Activated naive CD8-positive, alpha-beta T cell treated with anti-CD3 and anti-CD28 coated beads for 36 hours (primary cell): Measurements from ENCODE around the gene DCAF15. TPM values are rescaled to one million over a fixed set of nuclear protein-coding genes. Genes with fewer than 3 reads are reported as not detected.

Source experiments
- DNase-seq: peaks from one replicate; pipeline ENCODE4 v3.0.0; 2021
- H3K27ac Mint-ChIP-seq: one replicate; pipeline ENCODE4 v1.8.0; 2022; ENCODE audit warnings: mild to moderate bottlenecking, moderate library complexity, mixed read lengths
- H3K27me3 Mint-ChIP-seq: one replicate; pipeline ENCODE4 v1.8.0; 2022; ENCODE audit warnings: mild to moderate bottlenecking, mixed read lengths
- H3K36me3 Mint-ChIP-seq: one replicate; pipeline ENCODE4 v1.8.0; 2021; ENCODE audit warnings: mild to moderate bottlenecking, mixed read lengths
- H3K4me1 Mint-ChIP-seq: one replicate; pipeline ENCODE4 v1.8.0; 2021; ENCODE audit warnings: mixed read lengths
- H3K4me3 Mint-ChIP-seq: one replicate; pipeline ENCODE4 v1.8.0; 2022; ENCODE audit warnings: mild to moderate bottlenecking, moderate library complexity, mixed read lengths
- H3K9me3 Mint-ChIP-seq: one replicate; pipeline ENCODE4 v1.8.0; 2022; ENCODE audit warnings: mixed read lengths
- total RNA-seq, 2 experiments: library from RNA; stranded (reverse); gene quantifications; one replicate each; pipeline ENCODE4 v1.2.3, GENCODE V29; 2021

The DCAF15 gene
- total RNA-seq, 2 experiments from 2014 or later: 54.3 to 54.6 TPM

DNA sequence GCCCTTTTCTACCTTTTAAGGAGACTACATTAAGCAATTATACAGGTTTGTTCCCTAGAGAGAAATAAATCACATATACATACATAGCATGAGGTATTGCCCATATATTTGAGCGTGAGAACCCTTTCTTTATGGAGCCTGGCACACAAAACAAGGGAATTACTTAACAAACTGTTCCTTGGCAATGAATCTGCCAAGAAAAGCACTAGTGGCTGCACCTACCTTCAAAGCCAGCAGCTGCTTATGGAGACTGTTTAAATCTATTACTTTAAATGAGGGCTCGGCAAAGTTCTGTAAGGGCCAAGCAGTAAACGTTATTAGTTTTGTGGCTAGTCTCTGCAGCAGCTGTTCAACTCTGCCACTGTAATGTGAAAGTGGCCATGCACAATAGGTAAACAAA lies 46.8 kb downstream of the DCAF15 start:
- Mint-ChIP-seq H3K4me1 (peaks cover 32% of the 10 kb centered on the region), H3K4me3 (no peak overlapping the region), H3K27me3 (no peaks in the 10 kb centered on the region), H3K36me3 (peaks cover 33% of the 10 kb centered on the region), H3K27ac (no peak overlapping the region), H3K9me3 (peaks cover 13% of the 10 kb centered on the region)
- no peak for DNase-seq

DNA sequence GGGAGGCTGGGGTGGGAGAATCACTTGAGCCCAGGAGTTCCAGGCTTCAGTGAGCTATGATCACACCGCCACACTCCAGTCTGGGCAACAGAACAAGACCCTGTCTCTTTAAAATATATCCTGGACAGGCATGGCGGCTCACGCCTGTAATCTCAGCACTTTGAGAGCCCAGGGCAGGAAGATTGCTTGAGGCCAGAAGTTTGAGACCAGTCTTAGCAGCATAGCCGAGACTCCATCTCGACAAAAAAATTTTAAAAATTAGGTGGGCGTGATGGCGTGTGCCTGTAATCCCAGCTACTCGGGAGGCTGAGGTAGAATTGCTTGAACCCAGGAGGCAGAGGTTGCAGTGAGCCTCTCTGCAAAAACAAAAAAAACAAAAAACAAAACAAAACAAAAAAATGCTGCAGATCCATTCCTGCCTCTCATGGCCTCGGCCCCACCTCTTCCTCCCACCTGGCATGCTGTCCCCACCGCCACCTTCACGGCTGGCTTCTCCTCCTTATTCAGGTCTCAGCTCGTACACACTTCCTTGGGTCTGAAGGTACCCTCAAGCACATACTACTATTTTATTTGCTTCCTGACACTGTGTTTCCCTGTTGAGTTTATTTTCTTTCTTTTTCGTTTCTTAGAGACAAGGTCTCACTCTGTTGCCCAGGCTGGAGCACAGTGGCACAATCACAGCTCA lies 48.5 kb downstream of the DCAF15 start:
- peaks cover 33% of the 10 kb centered on the region for H3K36me3 Mint-ChIP-seq
- peak overlapping the region; percentile 98 for H3K27ac Mint-ChIP-seq
- peaks cover 13% of the 10 kb centered on the region for H3K9me3 Mint-ChIP-seq
- H3K4me3 Mint-ChIP-seq: peak overlapping the region; percentile 37
- peaks cover 45% of the 10 kb centered on the region for H3K4me1 Mint-ChIP-seq
- no peak for DNase-seq
- no peaks in the 10 kb centered on the region for H3K27me3 Mint-ChIP-seq

DNA sequence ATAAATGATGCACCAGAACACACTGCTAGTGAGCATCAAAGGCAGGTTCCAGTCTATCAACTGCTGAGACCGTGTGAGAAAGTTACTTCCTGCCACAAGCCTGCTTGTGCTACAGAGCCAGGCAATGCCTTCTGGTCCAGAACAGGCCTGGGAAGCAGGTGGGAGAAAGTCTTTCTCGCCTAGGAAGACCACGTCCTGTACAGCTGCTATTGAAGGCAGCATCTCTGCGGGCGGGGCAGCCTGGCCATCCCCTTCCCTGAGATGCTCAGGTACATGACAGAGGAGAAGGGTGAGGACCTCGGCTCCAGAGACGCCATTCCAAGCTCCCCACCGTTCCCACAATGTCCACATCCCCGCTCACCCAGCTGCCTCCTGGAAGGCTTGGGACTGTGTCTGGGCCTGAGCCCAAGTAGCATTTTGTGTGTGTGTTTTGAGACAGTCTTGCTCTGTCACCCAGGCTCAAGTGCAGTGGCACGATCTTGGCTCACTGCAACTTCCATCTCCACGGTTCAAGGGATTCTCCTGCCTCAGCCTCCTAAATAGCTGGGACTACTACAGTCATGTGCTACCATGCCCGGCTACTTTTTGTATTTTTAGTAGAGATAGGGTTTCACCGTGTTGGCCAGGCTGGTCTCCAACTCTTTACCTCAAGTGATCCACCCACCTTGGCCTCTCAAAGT lies 50.4 kb downstream of the DCAF15 start:
- Mint-ChIP-seq H3K36me3 (peaks cover 32% of the 10 kb centered on the region), H3K9me3 (peaks cover 13% of the 10 kb centered on the region), H3K4me1 (peaks cover 48% of the 10 kb centered on the region), H3K4me3 (peak overlapping the region; percentile 70), H3K27me3 (no peaks in the 10 kb centered on the region), H3K27ac (peak overlapping the region; percentile 98)
- DNase-seq: no peak

DNA sequence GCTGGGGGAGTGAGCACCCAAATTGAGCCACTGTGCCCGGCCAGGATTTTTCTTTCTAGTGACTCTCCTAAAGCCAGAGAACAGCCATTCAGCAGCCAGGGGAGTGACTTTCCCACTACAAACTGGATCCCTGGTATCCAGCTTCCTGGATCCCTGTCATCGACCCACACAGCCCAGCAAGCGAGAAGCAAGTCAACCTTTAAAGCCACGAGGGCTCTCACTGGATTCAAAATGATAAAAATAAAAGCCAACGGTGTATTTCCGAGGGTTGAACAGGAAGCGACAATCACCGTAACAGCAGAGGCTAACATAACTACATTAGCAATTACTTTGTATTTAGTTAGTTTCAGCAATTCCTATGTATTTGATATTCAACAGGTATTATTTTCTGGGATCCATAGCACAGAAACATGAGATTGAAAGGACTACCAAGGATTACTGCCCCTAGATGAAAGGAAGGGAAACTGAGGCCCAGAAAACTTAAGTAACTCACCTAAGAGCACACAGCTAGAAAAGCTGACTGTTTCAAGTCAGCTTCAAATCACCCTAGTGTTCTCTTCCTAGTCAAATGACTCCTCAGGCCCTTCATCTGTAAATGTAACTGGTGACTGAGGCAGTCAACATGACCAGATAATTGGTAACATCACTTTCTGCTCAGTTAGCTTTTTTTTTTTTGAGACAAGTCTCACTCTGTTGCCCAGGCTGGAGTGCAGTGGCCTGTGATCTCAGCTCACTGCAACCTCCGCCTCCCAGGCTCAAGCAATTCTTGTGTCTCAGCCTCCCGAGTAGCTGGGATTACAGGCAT lies 51.1 kb downstream of the DCAF15 start:
- Mint-ChIP-seq H3K4me3 (peak overlapping the region; percentile 70), H3K36me3 (peaks cover 25% of the 10 kb centered on the region), H3K9me3 (peaks cover 8% of the 10 kb centered on the region), H3K27me3 (no peaks in the 10 kb centered on the region), H3K27ac (peak overlapping the region; percentile 98), H3K4me1 (peaks cover 48% of the 10 kb centered on the region)
- no peak for DNase-seq

DNA sequence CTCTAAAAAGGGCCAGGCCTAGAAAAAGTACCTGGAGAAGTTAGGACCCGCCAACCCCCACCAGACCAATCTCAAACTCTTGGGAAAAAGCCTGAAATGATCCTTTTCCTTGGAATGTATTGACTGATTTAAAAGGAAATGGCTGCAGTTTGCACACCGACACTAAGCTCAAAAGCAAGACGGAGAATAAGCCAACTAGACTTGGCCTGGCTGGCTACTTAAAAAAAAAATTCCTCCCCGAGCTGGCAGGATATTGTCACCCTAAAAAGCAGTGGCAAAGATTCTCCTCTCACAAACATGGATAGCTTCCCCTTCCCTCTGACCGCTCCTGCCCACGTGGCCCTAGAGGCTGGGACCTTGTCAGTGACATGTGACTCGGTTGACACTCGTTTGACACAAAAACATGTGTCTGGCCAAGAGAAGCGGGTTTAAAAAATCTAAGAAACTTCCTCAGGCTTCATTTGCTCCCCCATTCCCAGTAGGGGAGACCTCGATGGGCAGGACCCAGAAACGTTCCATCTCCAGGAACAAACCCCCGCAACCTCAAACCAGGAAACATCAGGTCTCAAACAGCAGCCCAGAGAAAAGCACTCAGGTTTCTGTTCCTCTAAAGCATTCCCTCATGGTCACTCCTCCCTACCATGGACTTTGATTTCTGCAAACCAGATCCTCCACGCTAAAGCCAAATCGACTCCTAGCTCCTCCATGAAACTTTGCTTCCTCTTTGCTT lies 52.5 kb downstream of the DCAF15 start:
- H3K4me3 Mint-ChIP-seq: peak overlapping the region; percentile 85
- peak overlapping the region; percentile 90 for H3K27ac Mint-ChIP-seq
- H3K27me3 Mint-ChIP-seq: no peaks in the 10 kb centered on the region
- peaks cover 48% of the 10 kb centered on the region for H3K4me1 Mint-ChIP-seq
- no peak for DNase-seq
- peaks cover 3% of the 10 kb centered on the region for H3K9me3 Mint-ChIP-seq
- peaks cover 12% of the 10 kb centered on the region for H3K36me3 Mint-ChIP-seq

DNA sequence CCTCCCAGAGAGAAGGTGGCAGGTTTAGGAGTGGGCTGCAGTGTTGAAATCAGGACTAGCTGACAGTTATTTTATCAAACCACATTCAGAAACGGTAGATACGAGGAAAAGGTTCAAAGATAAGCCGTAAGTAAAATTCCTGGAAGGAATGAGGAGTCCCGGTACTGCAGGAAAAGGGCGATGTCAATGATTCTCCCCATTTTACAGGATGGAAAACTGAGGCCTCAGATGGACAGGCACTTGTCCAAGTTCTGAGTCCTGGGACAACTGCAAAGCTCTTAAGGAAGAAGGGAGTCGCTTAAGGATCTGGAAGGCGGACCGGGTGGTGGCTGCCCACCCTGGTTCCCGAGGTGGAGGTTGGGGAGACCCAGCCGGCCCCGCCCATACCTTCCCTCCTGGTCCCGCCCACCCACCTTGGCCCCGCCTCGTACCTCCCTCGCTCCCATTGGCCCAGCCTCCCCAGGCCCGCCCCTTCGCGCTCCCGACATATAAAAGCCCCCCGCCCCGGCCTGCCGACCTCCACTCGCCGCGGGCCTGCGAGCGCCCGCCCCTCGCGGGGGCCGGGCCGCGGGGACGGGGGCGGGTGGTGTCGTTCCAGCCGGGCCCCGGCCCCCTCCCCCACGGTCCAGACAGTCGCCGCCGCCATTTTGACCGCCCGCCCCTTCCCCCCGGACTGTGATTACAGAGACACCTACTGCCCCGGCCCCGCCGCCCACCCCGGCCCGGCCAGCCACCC lies 53.2 kb downstream of the DCAF15 start:
- Mint-ChIP-seq H3K4me1 (peaks cover 45% of the 10 kb centered on the region), H3K9me3 (no peaks in the 10 kb centered on the region), H3K27ac (peak overlapping the region; percentile 99), H3K36me3 (peaks cover 5% of the 10 kb centered on the region), H3K27me3 (no peaks in the 10 kb centered on the region), H3K4me3 (peak overlapping the region; percentile 92)
- DNase-seq: peak; percentile 90

DNA sequence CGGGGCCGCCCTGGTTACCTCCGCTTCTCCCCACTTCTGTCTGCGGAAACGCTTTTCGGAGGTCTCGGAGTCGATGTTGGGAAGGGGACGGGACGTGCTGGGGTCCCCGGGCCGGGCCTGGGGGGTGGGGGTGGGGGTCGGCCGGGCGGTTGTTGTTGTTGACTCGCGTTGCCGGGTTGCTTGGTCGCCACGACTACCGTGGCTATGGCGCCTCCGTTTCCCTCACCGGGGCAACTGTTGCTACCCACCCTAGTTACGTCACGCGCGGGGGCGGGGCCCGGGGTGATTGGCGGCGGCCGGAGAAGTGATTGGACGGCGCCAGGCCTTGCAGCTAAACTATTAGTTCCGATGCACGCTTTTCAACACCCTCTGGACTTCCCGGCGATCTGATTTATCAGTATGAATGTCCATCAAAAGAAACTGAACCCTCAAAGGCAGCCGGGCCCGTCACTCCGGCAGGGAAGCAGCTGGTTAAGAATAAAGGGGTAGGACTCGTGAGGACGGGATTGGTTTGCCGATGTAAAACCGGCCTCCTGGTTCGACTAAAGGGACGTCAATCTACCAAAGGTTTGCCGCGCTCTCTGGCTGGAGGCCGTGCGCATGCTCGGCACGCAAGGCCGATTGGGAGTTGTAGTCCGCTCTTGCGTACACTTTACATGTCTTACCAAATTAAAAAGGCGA lies 53.9 kb downstream of the DCAF15 start, which contains the start of gene RFX1:
TSS of gene RFX1 (minus strand) at position 236 of the 681 bp plus-strand sequence. CDS start 12,477 bp downstream, outside the sequence.
- H3K9me3 Mint-ChIP-seq: no peaks in the 10 kb centered on the region
- peak within 1 kb of the TSS; percentile 99 for H3K27ac Mint-ChIP-seq
- H3K36me3 Mint-ChIP-seq: no peaks in the 10 kb centered on the region
- H3K4me1 Mint-ChIP-seq: peaks cover 40% of the 10 kb centered on the region
- peak; percentile 100 for DNase-seq
- H3K27me3 Mint-ChIP-seq: no peaks in the 10 kb centered on the region
- H3K4me3 Mint-ChIP-seq: peak within 1 kb of the TSS; percentile 92

DNA sequence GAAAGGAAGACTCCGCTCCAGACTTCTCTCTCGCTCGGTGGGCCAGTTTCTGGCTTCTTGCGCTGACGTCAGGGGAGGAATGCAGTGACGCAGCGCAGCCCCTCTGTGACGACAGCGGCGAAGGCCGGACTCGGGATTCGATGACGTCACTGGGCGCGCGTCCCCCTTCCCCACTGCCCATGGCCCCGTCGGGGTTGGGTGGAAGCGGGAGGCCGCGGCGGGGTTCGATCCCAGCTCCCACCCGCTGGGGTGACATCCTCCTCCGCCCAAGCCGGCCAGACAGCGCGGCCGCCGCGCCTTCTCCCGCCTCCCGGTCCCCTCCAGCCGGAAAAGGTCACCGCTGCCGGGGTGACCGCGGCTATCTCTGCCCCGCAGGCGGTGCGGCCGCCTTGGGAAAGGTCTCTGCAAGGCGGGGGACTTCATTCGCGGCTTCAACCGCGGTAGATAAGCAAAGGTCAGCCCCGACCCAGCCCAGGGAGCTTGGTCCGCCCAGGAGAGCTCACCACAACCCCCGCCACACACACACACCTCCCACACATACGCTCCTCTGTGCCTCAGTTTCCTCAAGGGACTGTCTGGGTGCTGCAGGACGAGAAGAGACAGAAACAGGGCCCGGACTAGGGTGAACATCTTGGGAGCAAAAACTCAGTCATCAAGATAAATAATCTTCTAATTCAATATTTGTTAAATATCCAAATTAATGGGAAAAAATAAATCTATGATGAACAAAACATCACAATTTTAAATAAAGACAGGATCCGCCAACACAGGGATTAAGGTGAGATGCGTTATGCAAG lies 54.7 kb downstream of the DCAF15 start:
- H3K27ac Mint-ChIP-seq: peak overlapping the region; percentile 99
- no peaks in the 10 kb centered on the region for H3K9me3 Mint-ChIP-seq
- peak overlapping the region; percentile 92 for H3K4me3 Mint-ChIP-seq
- H3K4me1 Mint-ChIP-seq: peaks cover 35% of the 10 kb centered on the region
- H3K27me3 Mint-ChIP-seq: no peaks in the 10 kb centered on the region
- no peak for DNase-seq
- no peaks in the 10 kb centered on the region for H3K36me3 Mint-ChIP-seq

Other genes starting within 250 kb of the DCAF15 start
- 10 to 100 TPM; 35.8 to 38.2 TPM for gene MRI1, start 188.0 kb upstream of the DCAF15 start, total RNA-seq
- 100 to 1,000 TPM; 137 to 141 TPM for gene C19orf53, start 178.1 kb upstream of the DCAF15 start, total RNA-seq
- gene ZSWIM4, start 157.1 kb upstream of the DCAF15 start, total RNA-seq: 1 to 10 TPM; 4.3 to 4.4 TPM
- under 1 TPM; 0.70 to 0.80 TPM for gene NANOS3, start 75.4 kb upstream of the DCAF15 start, total RNA-seq
- 1 to 10 TPM; 6.9 to 7.3 TPM for gene BRME1, start 46.4 kb upstream of the DCAF15 start, total RNA-seq
- gene CC2D1A, start 46.3 kb upstream of the DCAF15 start, total RNA-seq: 10 to 100 TPM; 24.4 to 25.0 TPM
- gene PODNL1, start 14.1 kb upstream of the DCAF15 start, total RNA-seq: not detected
- gene RFX1, start 53.8 kb downstream of the DCAF15 start, total RNA-seq: 10 to 100 TPM in 1 of 2 experiments, 1 to 10 TPM in 1; 9.9 to 11.4 TPM
- gene RLN3, start 75.6 kb downstream of the DCAF15 start, total RNA-seq: not detected
- 10 to 100 TPM; 48.2 to 48.5 TPM for gene IL27RA, start 79.3 kb downstream of the DCAF15 start, total RNA-seq
- not detected for gene PALM3, start 109.6 kb downstream of the DCAF15 start, total RNA-seq
- under 1 TPM; 0.20 to 0.31 TPM for gene MISP3, start 120.3 kb downstream of the DCAF15 start, total RNA-seq
- gene C19orf67, start 133.3 kb downstream of the DCAF15 start, total RNA-seq: not detected
- 10 to 100 TPM; 66.7 to 68.0 TPM for gene SAMD1, start 138.2 kb downstream of the DCAF15 start, total RNA-seq
- gene PRKACA, start 165.3 kb downstream of the DCAF15 start, total RNA-seq: 10 to 100 TPM; 54.3 to 56.0 TPM
- gene ASF1B, start 184.1 kb downstream of the DCAF15 start, total RNA-seq: 10 to 100 TPM; 77.5 to 78.5 TPM